Measurements from ENCODE around the gene PUM1.

DNA sequence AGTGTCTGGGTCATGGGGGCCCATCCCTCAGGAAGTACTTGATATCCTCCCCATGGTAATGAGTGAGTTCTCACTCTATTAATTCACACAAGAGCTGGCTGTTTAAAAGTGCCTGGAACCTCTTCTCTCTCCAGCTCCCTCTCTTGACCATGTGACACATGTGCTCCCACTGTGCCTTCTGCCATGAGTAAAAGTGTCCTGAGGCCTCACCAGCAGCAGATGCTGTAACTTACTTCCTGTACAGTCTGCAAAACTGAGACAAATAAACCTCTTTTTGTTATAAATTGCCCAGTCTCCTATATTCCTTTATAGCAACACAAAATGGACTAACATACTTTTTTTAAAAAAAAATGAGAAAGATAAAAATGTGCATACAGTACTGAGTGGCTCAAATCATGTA, 24.0 kb downstream of the PUM1 start:
- no peak for TF ChIP-seq POLR2A (IDR thresholded peaks at IDR 0.05)
- TF ChIP-seq, protein P1, sequence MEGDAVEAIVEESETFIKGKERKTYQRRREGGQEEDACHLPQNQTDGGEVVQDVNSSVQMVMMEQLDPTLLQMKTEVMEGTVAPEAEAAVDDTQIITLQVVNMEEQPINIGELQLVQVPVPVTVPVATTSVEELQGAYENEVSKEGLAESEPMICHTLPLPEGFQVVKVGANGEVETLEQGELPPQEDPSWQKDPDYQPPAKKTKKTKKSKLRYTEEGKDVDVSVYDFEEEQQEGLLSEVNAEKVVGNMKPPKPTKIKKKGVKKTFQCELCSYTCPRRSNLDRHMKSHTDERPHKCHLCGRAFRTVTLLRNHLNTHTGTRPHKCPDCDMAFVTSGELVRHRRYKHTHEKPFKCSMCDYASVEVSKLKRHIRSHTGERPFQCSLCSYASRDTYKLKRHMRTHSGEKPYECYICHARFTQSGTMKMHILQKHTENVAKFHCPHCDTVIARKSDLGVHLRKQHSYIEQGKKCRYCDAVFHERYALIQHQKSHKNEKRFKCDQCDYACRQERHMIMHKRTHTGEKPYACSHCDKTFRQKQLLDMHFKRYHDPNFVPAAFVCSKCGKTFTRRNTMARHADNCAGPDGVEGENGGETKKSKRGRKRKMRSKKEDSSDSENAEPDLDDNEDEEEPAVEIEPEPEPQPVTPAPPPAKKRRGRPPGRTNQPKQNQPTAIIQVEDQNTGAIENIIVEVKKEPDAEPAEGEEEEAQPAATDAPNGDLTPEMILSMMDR (IDR thresholded peaks at IDR 0.05): no peak
